PFSK-1 (cell line): ENCODE measurements around the gene RPP21.

Experiments used
- POLR2AphosphoS5 ChIP-seq: IDR thresholded peaks from 2 replicates; pipeline ENCODE4 v1.6.1; 2012; ENCODE audit warnings: low read depth, mild to moderate bottlenecking, control low read depth, low read length, moderate library complexity
- SIN3A ChIP-seq: IDR thresholded peaks from 2 replicates; pipeline ENCODE4 v1.6.1; 2012; ENCODE audit warnings: mild to moderate bottlenecking, low read length, moderate library complexity, borderline replicate concordance; ENCODE audit not compliant: insufficient read depth

DNA sequence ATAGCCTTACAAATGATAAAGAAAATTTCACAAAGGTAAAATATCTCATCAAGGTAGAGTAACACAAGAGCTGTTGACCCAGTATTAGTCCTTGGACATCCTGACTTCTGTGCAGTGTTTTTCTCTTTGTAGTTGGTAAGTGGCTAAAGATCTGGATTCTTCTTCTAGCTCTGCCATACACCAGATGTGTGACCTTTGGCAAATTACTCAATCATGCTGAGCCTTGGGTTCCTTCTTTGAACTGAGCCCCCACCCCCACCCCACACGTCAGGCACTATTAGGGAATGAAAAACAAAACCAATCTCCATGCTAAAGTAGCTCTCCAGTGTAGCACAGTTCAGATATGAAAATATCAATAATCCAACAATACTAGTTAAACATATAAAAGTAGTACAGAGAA, 33.3 kb upstream of the RPP21 start:
- TF ChIP-seq SIN3A (no peak), POLR2AphosphoS5 (no peak)
